Measurements from ENCODE around the gene DCAF17.

Gene DCAF17

GRCh38 chr2:171509945-171510731 lies 76.1 kb downstream of the DCAF17 start:
- TF ChIP-seq PPARA (CRISPR knock-in tag; IDR thresholded peaks at IDR 0.05; ENCODE audit: borderline replicate concordance): no peak
- TF ChIP-seq RARB (CRISPR knock-in tag; IDR thresholded peaks at IDR 0.05): no peak
- no peak for TF ChIP-seq TCF4 (CRISPR knock-in tag; IDR thresholded peaks at IDR 0.05; ENCODE audit: borderline replicate concordance)
- no peak for TF ChIP-seq ARNTL (CRISPR knock-in tag; IDR thresholded peaks at IDR 0.05; ENCODE audit: borderline replicate concordance, low read depth)
- TF ChIP-seq CSDC2 (CRISPR knock-in tag; IDR thresholded peaks at IDR 0.05): no peak
- TF ChIP-seq GLIS3 (CRISPR knock-in tag; IDR thresholded peaks at IDR 0.05): no peak
- TF ChIP-seq ZNF70 (CRISPR knock-in tag; IDR thresholded peaks at IDR 0.05): no peak
- no peak for ATAC-seq

GRCh38 chr2:171512014-171512413 lies 78.0 kb downstream of the DCAF17 start:
- no peak for TF ChIP-seq PATZ1 (CRISPR knock-in tag; IDR thresholded peaks at IDR 0.05; ENCODE audit: borderline replicate concordance)
- no peak for TF ChIP-seq ZNF565 (CRISPR knock-in tag; conservative IDR thresholded peaks at IDR 0.05; ENCODE audit: low read depth)
- TF ChIP-seq ARNTL (CRISPR knock-in tag; IDR thresholded peaks at IDR 0.05; ENCODE audit: borderline replicate concordance, low read depth): no peak
- TF ChIP-seq ZNF8 (CRISPR knock-in tag; IDR thresholded peaks at IDR 0.05): no peak
- TF ChIP-seq TCF4 (CRISPR knock-in tag; IDR thresholded peaks at IDR 0.05; ENCODE audit: borderline replicate concordance): no peak
- no peak for TF ChIP-seq PPARA (CRISPR knock-in tag; IDR thresholded peaks at IDR 0.05; ENCODE audit: borderline replicate concordance)
- TF ChIP-seq RARB (CRISPR knock-in tag; IDR thresholded peaks at IDR 0.05): no peak
- no peak for TF ChIP-seq OSR1 (CRISPR knock-in tag; IDR thresholded peaks at IDR 0.05)
- TF ChIP-seq CSDC2 (CRISPR knock-in tag; IDR thresholded peaks at IDR 0.05): no peak
- no peak for TF ChIP-seq POU6F1 (CRISPR knock-in tag; IDR thresholded peaks at IDR 0.05; ENCODE audit: borderline replicate concordance, low read depth)
- no peak for TF ChIP-seq TOX (CRISPR knock-in tag; IDR thresholded peaks at IDR 0.05; ENCODE audit: borderline replicate concordance)
- no peak for TF ChIP-seq SNAI2 (CRISPR knock-in tag; IDR thresholded peaks at IDR 0.05)
- no peak for TF ChIP-seq ZFP30 (CRISPR knock-in tag; IDR thresholded peaks at IDR 0.05)
- ATAC-seq: no peak

- TF ChIP-seq TSHZ2 (CRISPR knock-in tag; IDR thresholded peaks at IDR 0.05) (no peak), ZFP3 (CRISPR knock-in tag; IDR thresholded peaks at IDR 0.05) (no peak), ESRRG (CRISPR knock-in tag; IDR thresholded peaks at IDR 0.05) (no peak), TCF4 (CRISPR knock-in tag; IDR thresholded peaks at IDR 0.05; ENCODE audit: borderline replicate concordance) (no peak), ARNTL (CRISPR knock-in tag; IDR thresholded peaks at IDR 0.05; ENCODE audit: borderline replicate concordance, low read depth) (no peak), ISL1 (CRISPR knock-in tag; IDR thresholded peaks at IDR 0.05) (no peak), PATZ1 (CRISPR knock-in tag; IDR thresholded peaks at IDR 0.05; ENCODE audit: borderline replicate concordance) (no peak), CREB5 (CRISPR knock-in tag; IDR thresholded peaks at IDR 0.05; ENCODE audit: low read depth) (no peak), ZNF565 (CRISPR knock-in tag; conservative IDR thresholded peaks at IDR 0.05; ENCODE audit: low read depth) (no peak), ZNF70 (CRISPR knock-in tag; IDR thresholded peaks at IDR 0.05) (no peak), ZNF8 (CRISPR knock-in tag; IDR thresholded peaks at IDR 0.05) (no peak), OSR1 (CRISPR knock-in tag; IDR thresholded peaks at IDR 0.05) (no peak), CSDC2 (CRISPR knock-in tag; IDR thresholded peaks at IDR 0.05) (no peak), POU6F1 (CRISPR knock-in tag; IDR thresholded peaks at IDR 0.05; ENCODE audit: borderline replicate concordance, low read depth) (no peak), CSRNP3 (CRISPR knock-in tag; IDR thresholded peaks at IDR 0.05) (no peak), ZC3H10 (CRISPR knock-in tag; IDR thresholded peaks at IDR 0.05) (no peak)
- ATAC-seq: no peak
Measured at GRCh38 chr2:171512683-171513195, 78.7 kb downstream of the DCAF17 start.
